Cardiac fibroblast (primary cell): ENCODE data around the gene VAV2.

Experiments used
- DNase-seq, 2 donors: peaks; one replicate each; pipeline versions ENCODE4 v3.0.0 to v3.0.0-alpha.2; 2010; ENCODE audit warnings: low read depth in 2 of 2
- H3K4me3 ChIP-seq, 2 donors: replicated peaks in 1 of 2; 1 replicate in 1 of 2; 2 replicates in 1 of 2; pipeline ENCODE4 v1.5.1; 2011; ENCODE audit warnings: low read depth in 2 of 2, low read length in 2 of 2, mild to moderate bottlenecking in 2 of 2, moderate library complexity in 1 of 2
- CTCF ChIP-seq: IDR thresholded peaks from one replicate; pipeline ENCODE4 v1.5.1; 2011; ENCODE audit warnings: low read depth, mild to moderate bottlenecking, low read length, inconsistent platforms

The VAV2 gene

GRCh38 chr9:133791069-133791468, 201.1 kb downstream of the VAV2 start:
- no peak overlapping the region for H3K4me3 ChIP-seq
- no peak for TF ChIP-seq CTCF
- no peak for DNase-seq

- DNase-seq = no peak
- no peak overlapping the region for H3K4me3 ChIP-seq
- TF ChIP-seq CTCF = no peak
These were observed 202.3 kb downstream of the VAV2 start for GRCh38 chr9:133789778-133790177.

GRCh38 chr9:133788819-133789717, 203.1 kb downstream of the VAV2 start:
- TF ChIP-seq CTCF = no peak
- no peak overlapping the region for H3K4me3 ChIP-seq

GRCh38 chr9:133788045-133788818, 203.9 kb downstream of the VAV2 start:
- H3K4me3 ChIP-seq = no peak overlapping the region
- TF ChIP-seq CTCF = no peak
- no peak for DNase-seq

More at GRCh38 chr9:133788819-133789717, 203.1 kb downstream of the VAV2 start:
- no peak for DNase-seq

- no peak overlapping the region for H3K4me3 ChIP-seq
- DNase-seq = peak in 1 of 2 donors; percentile 36
- TF ChIP-seq CTCF = no peak
These were observed 204.4 kb downstream of the VAV2 start for GRCh38 chr9:133787754-133788025.

GRCh38 chr9:133786907-133787753, 205.0 kb downstream of the VAV2 start:
- no peak overlapping the region for H3K4me3 ChIP-seq
- TF ChIP-seq CTCF = no peak
- DNase-seq = no peak
